Mesodermal cell (in vitro differentiated cells): ENCODE results near the gene SOST.
A peak's percentile ranks its signal among the peaks of the same experiment; 100 is the strongest.

ENCODE experiments used
- H3K27ac ChIP-seq: 2 replicates; pipeline ENCODE4 v1.7.0; 2013; ENCODE audit warnings: mild to moderate bottlenecking, low read depth, low read length, moderate library complexity; ENCODE audit not compliant: severe bottlenecking
- H3K36me3 ChIP-seq: 2 replicates; pipeline ENCODE4 v1.7.1; 2013; ENCODE audit warnings: mild to moderate bottlenecking, low read length, moderate library complexity; ENCODE audit not compliant: control insufficient read depth, insufficient read depth
- H3K4me1 ChIP-seq: one replicate; pipeline ENCODE4 v1.7.1; 2013; ENCODE audit warnings: mild to moderate bottlenecking, low read length; ENCODE audit not compliant: insufficient read depth, control insufficient read depth, poor library complexity, severe bottlenecking
- H3K4me3 ChIP-seq: 2 replicates; pipeline ENCODE4 v1.7.0; 2013; ENCODE audit warnings: low read length, control low read depth, mild to moderate bottlenecking; ENCODE audit not compliant: insufficient read depth, poor library complexity, severe bottlenecking; ENCODE audit errors: extremely low read depth
- H3K9me3 ChIP-seq: 2 replicates; pipeline ENCODE4 v1.7.1; 2013; ENCODE audit warnings: mild to moderate bottlenecking, low read length, moderate library complexity; ENCODE audit not compliant: control insufficient read depth
- WGBS, 2 experiments: methylation state at CpG; one replicate each; pipeline ENCODE4 v1.1.5; 2013; ENCODE audit warnings: missing lambda C conversion rate in 2 of 2; ENCODE audit not compliant: insufficient coverage in 2 of 2; 5-methylcytosine and 5-hydroxymethylcytosine counted together

SOST gene

DNA sequence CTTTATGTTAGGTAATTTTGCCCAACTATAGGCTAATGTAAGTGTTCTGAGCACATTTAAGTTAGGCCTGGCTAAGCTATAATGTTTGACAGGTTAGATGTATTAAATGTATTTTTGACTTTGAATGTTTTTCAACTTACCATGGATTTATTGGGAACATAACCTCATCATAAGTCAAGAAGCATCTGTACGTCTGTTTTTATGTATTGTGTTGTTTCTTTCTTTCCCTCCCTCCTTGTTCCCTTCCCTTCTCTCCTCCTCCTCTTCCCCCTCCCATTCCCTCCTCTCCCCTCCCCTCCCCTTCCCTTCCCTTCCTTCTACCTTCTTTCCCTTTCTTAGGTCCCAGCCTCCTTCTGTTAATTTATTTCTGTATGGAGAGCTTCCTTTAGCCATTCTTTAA lies 30.9 kb upstream of the SOST start:
- Histone ChIP-seq H3K4me1 (no peaks in the 10 kb centered on the region), H3K9me3 (no peaks in the 10 kb centered on the region), H3K27ac (no peak overlapping the region), H3K36me3 (no peaks in the 10 kb centered on the region), H3K4me3 (no peak overlapping the region)
- no CpG with 5 or more reads among the region's 1 CpG for WGBS, 2 experiments

DNA sequence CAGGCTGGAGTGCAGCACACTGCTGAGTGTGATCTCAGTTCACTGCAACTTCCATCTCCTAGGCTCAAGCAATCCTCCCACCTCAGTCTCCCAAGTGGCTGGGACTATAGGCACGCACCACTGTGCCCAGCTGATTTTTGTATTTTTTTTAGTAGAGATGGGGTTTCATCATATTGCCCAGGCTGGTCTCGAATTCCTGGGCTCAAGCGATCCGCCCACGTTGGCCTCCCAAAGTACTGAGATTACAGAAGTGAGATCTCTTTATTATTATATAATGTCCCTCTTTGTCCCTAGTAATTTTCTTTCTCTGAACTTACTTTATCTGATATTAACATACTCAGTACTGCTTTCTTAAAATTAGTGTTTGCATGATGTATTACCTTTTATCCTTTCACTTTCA lies 29.9 kb upstream of the SOST start:
- H3K36me3 ChIP-seq, result no peaks in the 10 kb centered on the region

DNA sequence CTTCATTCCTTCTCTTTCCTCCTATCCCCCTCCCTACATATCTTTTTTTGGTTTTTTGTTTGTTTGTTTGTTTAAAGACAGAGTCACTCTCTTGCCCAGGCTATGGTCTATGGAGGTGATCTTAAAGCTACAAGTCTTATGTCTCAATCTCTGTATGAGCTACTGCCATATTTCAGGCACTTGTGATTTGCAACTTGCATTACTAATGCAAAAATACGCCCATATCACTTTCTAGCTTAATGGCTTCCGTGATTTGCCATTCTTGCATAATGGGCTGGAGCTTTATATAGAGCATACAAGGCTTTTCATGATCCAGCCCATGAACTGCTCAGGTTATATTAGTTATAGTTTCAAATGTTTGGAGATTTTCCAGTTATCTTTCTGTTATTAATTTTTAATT lies 29.1 kb upstream of the SOST start:
- Histone ChIP-seq H3K4me3 (no peak overlapping the region), H3K9me3 (no peaks in the 10 kb centered on the region), H3K27ac (no peak overlapping the region), H3K36me3 (no peaks in the 10 kb centered on the region), H3K4me1 (peaks cover 13% of the 10 kb centered on the region)
- WGBS, 2 experiments, result 100% methylated on average over 2 of the region's 2 CpGs; no CpG with 5 or more reads in 1 of the 2 experiments

More for the DNA sequence above, 29.9 kb upstream of the SOST start:
- Histone ChIP-seq H3K4me1 (peaks cover 5% of the 10 kb centered on the region), H3K4me3 (no peak overlapping the region), H3K9me3 (no peaks in the 10 kb centered on the region), H3K27ac (no peak overlapping the region)
- WGBS, 2 experiments, result no CpG with 5 or more reads among the region's 5 CpGs

DNA sequence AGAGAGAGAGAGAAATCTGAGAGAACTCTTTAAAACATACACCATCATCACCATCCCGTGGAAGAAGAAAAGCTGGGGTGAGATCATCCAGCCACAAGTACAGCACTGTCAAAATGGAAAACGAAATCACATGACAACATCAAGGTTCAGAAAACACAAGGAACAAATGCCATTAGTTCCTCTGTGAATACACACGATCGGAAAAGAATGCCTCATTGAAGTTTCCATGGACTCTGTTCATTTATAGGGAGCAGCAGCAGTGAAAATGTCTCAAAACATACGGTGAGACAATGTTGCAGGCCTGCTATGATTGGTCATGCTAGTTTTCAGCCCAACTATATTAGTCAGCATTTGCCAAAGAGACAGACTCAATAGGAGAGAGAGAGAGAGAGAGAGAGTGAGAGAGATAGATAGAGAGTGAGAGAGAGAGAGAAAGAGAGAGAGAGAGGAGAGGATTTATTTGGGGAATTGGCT lies 26.1 kb upstream of the SOST start:
- H3K9me3 ChIP-seq, result no peaks in the 10 kb centered on the region
- H3K4me3 ChIP-seq, result no peak overlapping the region
- no peaks in the 10 kb centered on the region for H3K36me3 ChIP-seq
- 76 to 90% methylated on average over 3 to 5 of the region's 5 CpGs for WGBS, 2 experiments
- peaks cover 14% of the 10 kb centered on the region for H3K4me1 ChIP-seq
- no peak overlapping the region for H3K27ac ChIP-seq

DNA sequence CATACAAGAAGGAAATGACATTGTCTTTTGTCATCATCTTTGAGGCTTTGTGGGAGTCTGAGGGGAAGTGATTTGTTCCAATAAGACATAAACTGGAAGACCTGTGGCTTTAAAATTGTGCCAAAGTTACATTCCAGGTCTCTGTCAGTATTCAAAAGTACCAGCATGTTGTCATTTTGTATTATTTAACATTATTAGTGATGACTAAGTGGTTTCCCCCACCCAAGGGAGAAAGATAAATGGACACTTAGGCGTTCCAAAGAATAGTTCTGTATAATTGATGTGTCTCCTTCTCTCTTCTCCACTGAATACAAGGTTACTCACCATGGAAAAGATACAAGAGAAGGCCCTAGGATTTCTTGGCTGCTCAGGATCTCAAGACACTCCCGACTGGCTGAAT lies 25.5 kb upstream of the SOST start:
- H3K9me3 ChIP-seq, result no peaks in the 10 kb centered on the region
- H3K36me3 ChIP-seq, result no peaks in the 10 kb centered on the region
- 93 to 100% methylated on average over 1 of the region's 2 CpGs for WGBS, 2 experiments
- H3K4me3 ChIP-seq, result no peak overlapping the region
- peaks cover 19% of the 10 kb centered on the region for H3K4me1 ChIP-seq
- no peak overlapping the region for H3K27ac ChIP-seq

DNA sequence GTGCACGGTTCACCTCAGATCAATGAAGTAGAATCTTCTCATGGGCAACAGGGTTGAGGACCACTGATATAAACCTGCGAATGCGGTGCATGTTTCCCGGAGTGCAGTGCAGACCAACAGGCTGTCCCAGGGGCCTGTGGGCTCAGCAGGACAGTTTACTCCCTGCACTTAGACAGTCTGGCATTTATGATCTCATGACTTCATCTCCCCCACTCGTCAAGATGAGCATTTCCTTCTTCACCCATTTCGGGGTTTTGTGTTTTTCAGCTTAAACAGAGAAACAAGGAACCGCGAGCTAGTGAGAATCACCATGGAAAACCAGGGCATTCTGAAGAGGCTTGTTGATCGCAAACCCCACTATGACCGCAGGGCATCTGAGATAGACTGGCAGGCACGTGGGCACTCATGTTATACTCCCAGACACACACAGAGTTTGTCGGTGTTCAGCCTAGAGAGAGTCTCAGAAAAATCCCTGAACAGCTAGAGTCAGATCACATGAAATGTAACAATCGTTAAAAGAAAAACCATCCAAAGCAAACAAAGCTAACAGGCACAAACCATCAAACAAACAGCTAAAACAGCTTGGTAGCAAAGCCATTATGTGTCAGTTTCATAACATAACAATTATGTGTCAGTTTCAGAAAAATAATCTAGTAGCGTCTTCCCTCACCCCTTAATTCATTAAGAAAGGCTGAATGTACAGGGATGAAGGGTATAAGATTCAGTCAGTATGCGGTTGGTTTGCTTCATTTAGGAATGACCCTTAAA lies 24.5 kb upstream of the SOST start:
- Histone ChIP-seq H3K27ac (no peak overlapping the region), H3K9me3 (no peaks in the 10 kb centered on the region)
- 92 to 93% methylated on average over 12 to 14 of the region's 15 CpGs for WGBS, 2 experiments

DNA sequence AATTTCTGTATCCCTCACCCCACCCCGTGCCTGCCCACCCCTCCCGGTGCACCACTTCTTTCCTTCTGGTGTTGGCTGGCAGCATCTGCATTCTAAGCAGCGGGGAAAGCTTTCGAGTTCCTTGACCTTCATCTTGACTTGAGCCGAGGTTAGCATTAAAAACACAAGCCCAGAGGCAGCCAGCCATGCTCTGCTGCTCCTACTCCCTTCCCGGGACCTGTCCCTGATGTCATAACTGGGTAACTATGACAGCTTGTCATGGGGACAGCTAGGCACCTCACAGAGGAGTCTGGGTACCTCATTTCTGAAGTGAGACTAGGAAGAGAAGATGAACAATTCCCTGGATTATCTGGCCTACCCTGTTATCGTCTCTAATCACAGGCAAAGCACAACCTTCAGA lies 21.5 kb upstream of the SOST start, which contains the start of gene CFAP97D1:
TSS of gene CFAP97D1 (plus strand) at position 301 of the 400 bp plus-strand sequence. CDS start at position 329, 28 bp downstream.
- Histone ChIP-seq H3K4me1 (peaks cover 23% of the 10 kb centered on the region), H3K9me3 (no peaks in the 10 kb centered on the region), H3K4me3 (peak within 1 kb of the TSS; percentile 83), H3K27ac (peak within 1 kb of the TSS; percentile 99), H3K36me3 (peaks cover 22% of the 10 kb centered on the region)
- 65 to 85% methylated on average over 6 of the region's 7 CpGs for WGBS, 2 experiments

More for the DNA sequence above, 24.5 kb upstream of the SOST start:
- Histone ChIP-seq H3K36me3 (no peaks in the 10 kb centered on the region), H3K4me1 (peaks cover 19% of the 10 kb centered on the region), H3K4me3 (no peak overlapping the region)

DNA sequence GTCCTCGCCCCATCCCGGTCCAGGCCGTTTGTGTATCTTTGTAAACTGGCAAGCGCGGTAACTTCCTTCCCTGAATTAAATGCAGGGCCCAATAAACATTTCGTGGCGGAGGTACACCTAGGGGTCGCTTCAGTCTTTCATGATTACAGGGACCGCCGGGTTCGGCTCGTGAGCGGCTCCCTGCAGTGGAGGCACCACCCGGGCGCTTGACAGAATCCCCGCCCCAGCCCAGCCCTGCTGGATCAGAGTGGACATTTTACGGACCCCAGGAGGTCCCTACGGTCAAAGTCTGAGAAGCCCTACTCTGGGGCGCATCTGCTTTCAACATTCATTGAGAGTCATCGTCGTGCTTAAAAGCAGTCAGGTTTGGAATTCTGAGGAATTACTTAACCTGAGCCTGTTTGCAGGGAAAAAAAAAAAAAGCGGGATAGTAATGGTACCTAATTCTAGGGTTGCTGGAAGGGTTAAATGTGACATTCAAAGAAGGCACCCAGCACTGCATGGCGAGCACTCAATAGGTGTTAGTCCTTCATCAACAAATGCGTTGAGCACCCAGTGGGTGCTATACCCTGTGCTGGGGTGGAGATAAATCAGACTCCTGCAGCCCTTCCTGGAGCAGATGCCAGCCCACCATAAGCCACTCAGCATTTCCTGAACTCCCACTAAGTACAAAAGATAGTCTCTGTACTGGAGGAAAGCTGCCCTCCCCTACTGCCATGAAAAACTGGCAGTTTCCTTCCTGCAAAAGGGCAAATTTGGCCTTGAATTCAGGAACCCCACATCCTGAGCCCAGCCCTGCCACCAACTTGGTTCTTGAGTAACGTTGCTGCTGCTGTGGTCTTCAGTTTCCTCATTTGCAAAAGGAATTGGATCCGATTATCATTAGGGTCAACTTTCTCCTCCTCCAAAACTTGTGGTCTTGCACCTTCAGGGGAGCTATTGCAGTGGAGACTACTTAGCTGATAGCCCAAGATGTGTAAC lies 20.8 kb upstream of the SOST start:
- Histone ChIP-seq H3K27ac (peak overlapping the region; percentile 99), H3K4me3 (peak overlapping the region; percentile 83), H3K36me3 (peaks cover 29% of the 10 kb centered on the region), H3K4me1 (peaks cover 23% of the 10 kb centered on the region), H3K9me3 (no peaks in the 10 kb centered on the region)
- 10 to 11% methylated on average over 24 to 25 of the region's 26 CpGs for WGBS, 2 experiments

DNA sequence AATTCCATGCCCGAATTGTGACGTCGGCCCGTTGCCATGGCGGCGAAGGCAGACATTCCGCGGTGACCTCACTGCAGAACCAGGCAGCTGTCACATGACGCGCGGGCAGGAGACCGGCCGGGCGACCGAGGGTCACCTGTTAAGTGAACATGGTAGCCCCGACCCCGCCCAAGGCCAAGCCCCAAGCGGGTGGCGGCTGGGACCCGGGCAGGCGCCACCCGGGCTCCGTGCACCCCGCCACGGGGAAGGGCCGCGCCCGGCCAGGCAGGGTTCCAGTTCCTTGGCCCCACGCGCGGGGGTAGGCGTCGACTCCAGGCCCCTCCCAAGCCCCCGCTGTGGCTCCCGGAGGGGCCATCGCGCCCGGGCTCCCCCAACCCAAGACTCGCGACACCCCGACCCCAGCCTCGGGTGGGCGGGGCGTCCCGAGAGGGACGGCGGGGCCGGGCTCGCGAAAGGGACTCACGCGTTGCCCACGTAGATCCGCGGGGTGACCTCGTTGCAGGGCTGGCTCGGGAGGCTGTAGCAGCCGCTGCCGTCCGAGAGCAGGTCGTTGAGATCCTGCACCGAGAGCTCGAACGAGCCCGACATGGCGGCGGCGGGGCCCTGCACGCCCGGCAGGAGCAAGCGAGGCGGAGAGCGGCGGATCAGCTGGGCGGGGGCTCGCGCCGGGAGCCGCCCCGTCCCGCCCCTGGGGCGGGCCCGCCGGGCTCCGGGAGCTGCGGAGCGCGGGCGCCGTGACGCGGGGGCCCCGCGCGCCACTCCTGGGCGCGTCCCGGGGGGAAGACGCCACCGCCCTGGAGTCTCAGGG lies 19.9 kb upstream of the SOST start, which contains the start of gene DUSP3:
TSS of gene DUSP3 (minus strand) at position 641 of the 808 bp plus-strand sequence. CDS start at position 588, 53 bp downstream.
- peak within 1 kb of the TSS; percentile 99 for H3K27ac ChIP-seq
- H3K4me1 ChIP-seq, result peaks cover 18% of the 10 kb centered on the region
- peaks cover 38% of the 10 kb centered on the region for H3K36me3 ChIP-seq
- peak within 1 kb of the TSS; percentile 83 for H3K4me3 ChIP-seq
- 0% methylated on average over 64 to 98 of the region's 100 CpGs for WGBS, 2 experiments
- no peaks in the 10 kb centered on the region for H3K9me3 ChIP-seq
